Bronchial epithelial cell (primary cell): ENCODE results near the gene BACH1. TPM values are rescaled to one million over a fixed set of nuclear protein-coding genes. Genes with fewer than 3 reads are reported as not detected.

Experiments used
- DNase-seq: peaks from one replicate; pipeline ENCODE4 v3.0.0-alpha.2; 2010; ENCODE audit warnings: low read depth
- FAIRE-seq: peaks from 2 replicates; lab custom pipeline; 2011; peaks lifted over from hg19 to GRCh38; lab: Jason Lieb, UNC
- H3K27me3 ChIP-seq: 2 replicates; pipeline ENCODE4 v1.5.1; 2011; ENCODE audit warnings: low read length; ENCODE audit not compliant: control insufficient read depth, insufficient read depth
- H3K36me3 ChIP-seq: 2 replicates; pipeline ENCODE4 v1.5.1; 2011; ENCODE audit warnings: low read length; ENCODE audit not compliant: control insufficient read depth, insufficient read depth
- H3K4me3 ChIP-seq: 2 replicates; pipeline ENCODE4 v1.5.1; 2011; ENCODE audit warnings: mild to moderate bottlenecking, low read depth, low read length, control low read depth
- total RNA-seq: library from RNA; depleted of rRNA; stranded (reverse); fragments of >200 nt; gene quantifications from 2 replicates; pipeline ENCODE4 v1.2.1, GENCODE V29; 2014
- TF ChIP-seq, protein P1 (sequence below): IDR thresholded peaks from 2 replicates; pipeline ENCODE4 v1.5.1; 2011; ENCODE audit warnings: mild to moderate bottlenecking, moderate library complexity, low read length, control low read depth, inconsistent platforms; ENCODE audit not compliant: insufficient read depth, severe bottlenecking

Gene BACH1
- total RNA-seq, 1 donor from 2014 or later: 97.7 TPM

DNA sequence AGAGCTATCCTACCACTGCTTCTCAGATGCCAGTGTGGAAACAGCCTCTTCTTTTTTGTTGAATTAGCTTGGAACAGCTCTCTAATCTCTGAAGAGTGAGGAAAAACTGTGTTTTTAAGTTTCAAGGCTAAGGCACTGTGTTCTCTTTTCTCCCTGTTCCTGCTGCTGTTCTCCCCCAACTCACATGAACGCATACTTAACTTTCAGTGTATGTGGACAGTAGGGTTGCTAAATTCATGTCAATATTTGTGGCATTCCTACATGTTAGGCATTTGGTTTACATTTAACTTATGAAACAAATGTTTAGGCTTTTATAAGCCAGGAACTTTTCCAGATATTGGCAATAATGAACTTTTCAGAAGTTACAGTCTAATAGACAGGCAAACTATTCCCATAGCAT lies 6.8 kb downstream of the BACH1 start:
- Histone ChIP-seq H3K4me3 (no peak overlapping the region), H3K36me3 (peaks cover 3% of the 10 kb centered on the region), H3K27me3 (no peaks in the 10 kb centered on the region)
- no peak for FAIRE-seq
- DNase-seq: no peak
- TF ChIP-seq, protein P1, sequence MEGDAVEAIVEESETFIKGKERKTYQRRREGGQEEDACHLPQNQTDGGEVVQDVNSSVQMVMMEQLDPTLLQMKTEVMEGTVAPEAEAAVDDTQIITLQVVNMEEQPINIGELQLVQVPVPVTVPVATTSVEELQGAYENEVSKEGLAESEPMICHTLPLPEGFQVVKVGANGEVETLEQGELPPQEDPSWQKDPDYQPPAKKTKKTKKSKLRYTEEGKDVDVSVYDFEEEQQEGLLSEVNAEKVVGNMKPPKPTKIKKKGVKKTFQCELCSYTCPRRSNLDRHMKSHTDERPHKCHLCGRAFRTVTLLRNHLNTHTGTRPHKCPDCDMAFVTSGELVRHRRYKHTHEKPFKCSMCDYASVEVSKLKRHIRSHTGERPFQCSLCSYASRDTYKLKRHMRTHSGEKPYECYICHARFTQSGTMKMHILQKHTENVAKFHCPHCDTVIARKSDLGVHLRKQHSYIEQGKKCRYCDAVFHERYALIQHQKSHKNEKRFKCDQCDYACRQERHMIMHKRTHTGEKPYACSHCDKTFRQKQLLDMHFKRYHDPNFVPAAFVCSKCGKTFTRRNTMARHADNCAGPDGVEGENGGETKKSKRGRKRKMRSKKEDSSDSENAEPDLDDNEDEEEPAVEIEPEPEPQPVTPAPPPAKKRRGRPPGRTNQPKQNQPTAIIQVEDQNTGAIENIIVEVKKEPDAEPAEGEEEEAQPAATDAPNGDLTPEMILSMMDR: no peak

DNA sequence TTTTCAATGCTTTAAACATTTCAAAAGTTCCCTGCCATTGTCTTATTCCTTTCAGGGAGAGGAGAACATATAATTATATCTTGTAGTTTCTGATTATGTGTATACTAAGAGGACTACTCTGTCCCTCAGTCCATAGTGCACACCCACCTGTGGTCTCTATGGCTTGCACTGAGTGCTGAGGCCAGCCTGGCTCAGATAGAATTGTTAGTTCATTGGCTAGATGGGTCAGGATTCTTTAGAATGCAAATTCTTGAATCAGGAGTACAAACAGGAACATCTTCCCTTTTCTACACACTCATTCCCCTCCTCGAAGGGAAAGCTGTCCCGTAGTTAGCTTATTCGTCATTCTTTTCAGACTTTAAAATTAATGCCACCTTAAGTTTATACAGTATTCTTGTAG lies 8.2 kb downstream of the BACH1 start:
- H3K4me3 ChIP-seq: no peak overlapping the region
- FAIRE-seq: no peak
- H3K27me3 ChIP-seq: no peaks in the 10 kb centered on the region
- TF ChIP-seq, protein P1: no peak
- H3K36me3 ChIP-seq: peaks cover 3% of the 10 kb centered on the region
- no peak for DNase-seq

DNA sequence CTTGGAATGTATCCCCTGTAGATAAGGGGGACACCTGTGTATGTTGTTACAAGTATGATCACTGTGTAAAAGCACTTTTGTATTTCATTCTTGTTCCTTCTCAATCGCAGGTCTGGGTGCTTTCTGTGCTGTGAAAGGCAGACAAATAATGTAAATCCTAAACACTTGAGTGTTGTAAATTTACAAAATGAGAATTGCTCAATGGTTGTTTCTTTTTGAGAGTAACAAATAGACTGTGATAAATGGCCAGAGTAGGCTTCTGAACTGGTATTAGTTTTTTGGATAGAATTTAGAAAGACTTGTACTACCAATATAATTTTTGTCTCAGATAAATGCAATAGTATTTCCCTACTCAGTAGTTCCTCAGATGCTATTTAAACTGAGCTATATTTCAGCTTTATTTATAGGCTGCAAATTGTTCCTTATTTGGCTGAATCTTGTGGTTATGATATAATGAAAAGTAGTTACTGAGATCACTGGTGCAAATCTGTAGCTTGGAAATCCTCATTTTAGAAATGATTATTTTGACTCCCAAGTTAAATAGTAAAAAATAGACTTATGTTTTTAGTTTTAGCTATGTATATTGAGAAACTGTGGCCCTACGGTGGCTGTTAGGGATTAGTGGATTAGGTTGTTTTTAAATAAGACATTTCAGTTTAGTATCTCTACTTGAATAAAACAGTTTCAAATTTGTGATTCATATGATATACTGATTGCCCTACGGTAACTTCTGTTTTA lies 9.2 kb downstream of the BACH1 start:
- Histone ChIP-seq H3K36me3 (peaks cover 3% of the 10 kb centered on the region), H3K27me3 (no peaks in the 10 kb centered on the region), H3K4me3 (no peak overlapping the region)
- FAIRE-seq: no peak
- no peak for DNase-seq
- TF ChIP-seq, protein P1: no peak

DNA sequence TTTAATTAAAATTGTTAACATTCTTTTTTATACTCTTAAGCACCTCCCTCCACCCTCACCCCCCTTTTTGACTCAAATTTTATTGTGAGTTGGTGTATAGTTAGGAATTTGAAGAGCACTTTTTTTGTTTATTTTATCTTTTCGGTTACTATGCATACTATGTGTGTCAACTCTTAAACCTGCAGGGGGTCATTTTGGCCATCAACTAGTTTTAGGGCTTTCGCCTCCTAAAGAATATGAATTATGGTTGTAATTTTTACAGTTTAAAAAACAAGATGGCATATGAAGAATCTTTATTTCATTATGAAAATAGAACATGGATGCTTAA lies 9.7 kb downstream of the BACH1 start:
- Histone ChIP-seq H3K27me3 (no peaks in the 10 kb centered on the region), H3K4me3 (no peak overlapping the region), H3K36me3 (peaks cover 3% of the 10 kb centered on the region)
- no peak for FAIRE-seq
- TF ChIP-seq, protein P1: no peak
- no peak for DNase-seq

DNA sequence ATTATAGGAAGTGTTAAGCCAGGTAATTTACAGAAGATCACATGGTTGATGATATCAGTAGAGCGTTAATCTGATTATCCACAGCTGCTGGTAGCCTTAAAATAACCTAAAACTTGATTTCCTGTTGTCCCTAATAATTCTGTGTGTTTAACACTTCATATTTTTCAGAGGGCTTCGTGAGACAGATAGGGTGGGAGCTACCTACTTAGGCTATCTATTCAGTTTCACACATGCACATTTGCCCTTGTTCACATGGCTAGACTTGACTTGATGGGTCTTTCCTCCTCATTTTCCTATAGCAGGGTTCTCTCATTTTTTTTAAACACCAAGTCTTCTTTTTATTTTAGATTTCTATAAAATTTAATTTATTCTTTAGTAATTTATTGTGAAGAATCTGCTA lies 11.0 kb downstream of the BACH1 start:
- TF ChIP-seq, protein P1: no peak
- no peak for DNase-seq
- peaks cover 3% of the 10 kb centered on the region for H3K36me3 ChIP-seq
- H3K4me3 ChIP-seq: no peak overlapping the region
- no peak for FAIRE-seq
- H3K27me3 ChIP-seq: no peaks in the 10 kb centered on the region

DNA sequence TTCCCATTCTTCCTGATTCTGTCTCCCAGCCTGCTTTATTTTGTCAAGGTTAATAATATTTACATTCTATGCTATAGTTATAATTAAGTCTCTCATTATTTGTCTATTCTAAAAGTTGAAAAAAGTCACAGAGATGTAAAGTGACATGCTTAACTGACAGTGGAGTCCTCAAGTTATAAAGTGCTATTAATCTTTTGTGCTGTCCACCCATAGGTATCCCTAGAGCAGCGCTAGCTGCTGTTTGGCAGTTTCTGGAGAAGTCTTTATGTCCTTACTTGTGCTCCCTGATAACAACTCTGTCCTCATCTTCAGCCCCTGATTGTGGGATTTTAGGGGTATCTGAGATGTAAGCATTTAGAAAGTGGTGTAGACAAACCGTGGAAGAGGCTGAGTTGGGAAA lies 13.1 kb downstream of the BACH1 start:
- Histone ChIP-seq H3K4me3 (no peak overlapping the region), H3K27me3 (no peaks in the 10 kb centered on the region), H3K36me3 (peaks cover 2% of the 10 kb centered on the region)
- no peak for DNase-seq
- TF ChIP-seq, protein P1: no peak
- FAIRE-seq: no peak
